Fibroblast of peridontal ligament (primary cell): Measurements from ENCODE around the gene WNT6.

Experiments used
- DNase-seq: peaks from one replicate; pipeline ENCODE4 v3.0.0-alpha.2; 2010; ENCODE audit errors: extremely low read depth

WNT6 gene

GRCh38 chr2:218859556-218859987 lies at the start of gene WNT6:
Gene WNT6, plus strand, starts transcription at chr2:218859805. Its CDS starts 233 bp downstream, at chr2:218860038.
- no peak for DNase-seq

- DNase-seq: no peak
Measured at GRCh38 chr2:218810256-218810655, 49.3 kb upstream of the WNT6 start.

- no peak for DNase-seq
Measured at GRCh38 chr2:218811382-218811781, 48.2 kb upstream of the WNT6 start.

GRCh38 chr2:218812096-218812815 lies 47.3 kb upstream of the WNT6 start:
- DNase-seq: no peak

GRCh38 chr2:218812861-218813260 lies 46.7 kb upstream of the WNT6 start:
- no peak for DNase-seq

GRCh38 chr2:218813771-218814460 lies 45.7 kb upstream of the WNT6 start:
- DNase-seq: no peak

- DNase-seq: no peak
Measured at GRCh38 chr2:218814540-218815243, 44.9 kb upstream of the WNT6 start.

- no peak for DNase-seq
Measured at GRCh38 chr2:218815244-218815637, 44.4 kb upstream of the WNT6 start.

- no peak for DNase-seq
Measured at GRCh38 chr2:218815649-218816048, 44.0 kb upstream of the WNT6 start.

- DNase-seq: no peak
Measured at GRCh38 chr2:218816561-218817011, 43.0 kb upstream of the WNT6 start.

GRCh38 chr2:218819093-218819492 lies 40.5 kb upstream of the WNT6 start:
- no peak for DNase-seq

- no peak for DNase-seq
Measured at GRCh38 chr2:218820746-218821369, 38.7 kb upstream of the WNT6 start.

GRCh38 chr2:218821605-218822211 lies 37.9 kb upstream of the WNT6 start:
- no peak for DNase-seq

- DNase-seq: no peak
Measured at GRCh38 chr2:218822622-218823021, 37.0 kb upstream of the WNT6 start.

GRCh38 chr2:218823196-218823855 lies 36.3 kb upstream of the WNT6 start:
- no peak for DNase-seq

GRCh38 chr2:218824004-218824403 lies 35.6 kb upstream of the WNT6 start:
- no peak for DNase-seq

GRCh38 chr2:218826791-218827190 lies 32.8 kb upstream of the WNT6 start:
- DNase-seq: no peak

GRCh38 chr2:218827701-218828476 lies 31.7 kb upstream of the WNT6 start:
- no peak for DNase-seq

GRCh38 chr2:218828477-218828778 lies 31.2 kb upstream of the WNT6 start:
- DNase-seq: no peak

- DNase-seq: no peak
Measured at GRCh38 chr2:218829868-218830451, 29.6 kb upstream of the WNT6 start.
